Measurements from ENCODE around the gene DEDD2. TPM values are rescaled to one million over a fixed set of nuclear protein-coding genes. Genes with fewer than 3 reads are reported as not detected.

Gene DEDD2
- total RNA-seq, 1 experiment from 2014 or later = 45.6 TPM

- Histone ChIP-seq H3K36me3 (ENCODE audit: low read depth) (peaks cover 14% of the 10 kb centered on the region), H3K27me3 (ENCODE audit: insufficient read depth, low read depth) (no peaks in the 10 kb centered on the region), H2AFZ (peak overlapping the region; percentile 81), H3K4me1 (replicated peaks; ENCODE audit: insufficient read depth) (peaks cover 39% of the 10 kb centered on the region), H3K79me2 (ENCODE audit: low read depth) (peaks cover 89% of the 10 kb centered on the region), H4K20me1 (ENCODE audit: insufficient read depth) (peaks cover 32% of the 10 kb centered on the region), H3F3A (ENCODE audit: insufficient read depth, low read depth) (peaks cover 10% of the 10 kb centered on the region; the same call in 1 of the 2 replicates), H3K9me2 (ENCODE audit: insufficient read depth) (no peaks in the 10 kb centered on the region), H3K4me2 (peak overlapping the region; percentile 89), H3K27ac (peak overlapping the region; percentile 61), H3K4me3 (peak overlapping the region; percentile 75), H3K9me3 (ENCODE audit: insufficient read depth, low read depth) (no peaks in the 10 kb centered on the region)
- BruUV-seq (replicated peaks) = TSS peak; percentile 20
- CTCF ChIA-PET = interaction anchor here (0.6 kb wide), 1 partner anchor 8 kb away, joined by 3 read pairs; no protein-coding TSS in a partner anchor
- DNase-seq = peak; percentile 40 to 45
- POLR2A ChIA-PET (ENCODE audit: unreplicated experiment) = interaction anchor here (0.9 kb wide), 1 partner anchor 9 kb away, joined by 3 read pairs; no protein-coding TSS in a partner anchor
- intact Hi-C loops (cut with micrococcal nuclease; ENCODE audit: unreplicated experiment) = loop anchor here (1.0 to 5.0 kb wide), 2 partner anchors 10 to 65 kb away; no protein-coding TSS in a partner anchor
- TF ChIP-seq CTCF (conservative IDR thresholded peaks at IDR 0.05) = no peak
- no peak for TF ChIP-seq EZH2 (IDR thresholded peaks at IDR 0.05; ENCODE audit: low read depth)
These were observed 591 bp downstream of the DEDD2 start for GRCh38 chr19:42216653-42217519.

- CTCF ChIA-PET = no interaction called here
- peaks cover 88% of the 10 kb centered on the region for H3K79me2 ChIP-seq (ENCODE audit: low read depth)
- H3K9me3 ChIP-seq (ENCODE audit: insufficient read depth, low read depth) = no peaks in the 10 kb centered on the region
- intact Hi-C loops (cut with micrococcal nuclease; ENCODE audit: unreplicated experiment) = loop anchor here (2.0 to 5.0 kb wide), 2 partner anchors 24 to 67 kb away; no protein-coding TSS in a partner anchor
- peaks cover 20% of the 10 kb centered on the region; the same call in 1 of the 2 replicates for H3F3A ChIP-seq (ENCODE audit: insufficient read depth, low read depth)
- H3K4me2 ChIP-seq = peak overlapping the region; percentile 89
- H3K27ac ChIP-seq = no peak overlapping the region
- H3K4me1 ChIP-seq (replicated peaks; ENCODE audit: insufficient read depth) = peaks cover 40% of the 10 kb centered on the region
- H2AFZ ChIP-seq = no peak overlapping the region
- peaks cover 25% of the 10 kb centered on the region for H3K36me3 ChIP-seq (ENCODE audit: low read depth)
- POLR2A ChIA-PET (ENCODE audit: unreplicated experiment) = interaction anchor here (0.7 kb wide), 1 partner anchor 139 kb away, joined by 5 read pairs; the partner anchor contains the start of gene ZNF574
- BruUV-seq (replicated peaks) = no TSS peak
- no peaks in the 10 kb centered on the region for H3K9me2 ChIP-seq (ENCODE audit: insufficient read depth)
- H3K4me3 ChIP-seq = peak overlapping the region; percentile 75; the same call in 1 of the 2 replicates
- no peak for DNase-seq
- peaks cover 32% of the 10 kb centered on the region for H4K20me1 ChIP-seq (ENCODE audit: insufficient read depth)
- H3K27me3 ChIP-seq (ENCODE audit: insufficient read depth, low read depth) = no peaks in the 10 kb centered on the region
- TF ChIP-seq EZH2 (IDR thresholded peaks at IDR 0.05; ENCODE audit: low read depth) (no peak), CTCF (conservative IDR thresholded peaks at IDR 0.05) (no peak)
These were observed 2.5 kb downstream of the DEDD2 start for GRCh38 chr19:42214810-42215485.

GRCh38 chr19:42212886-42213285, 4.6 kb downstream of the DEDD2 start:
- no peaks in the 10 kb centered on the region for H3K9me2 ChIP-seq (ENCODE audit: insufficient read depth)
- H3K36me3 ChIP-seq (ENCODE audit: low read depth) = peaks cover 42% of the 10 kb centered on the region
- ChIA-PET POLR2A (ENCODE audit: unreplicated experiment) (no interaction called here), CTCF (interaction anchor here (0.6 kb wide), 2 partner anchors 78 to 588 kb away, joined by 3 to 21 read pairs; no protein-coding TSS in a partner anchor)
- H3K4me2 ChIP-seq = no peak overlapping the region
- H3K4me3 ChIP-seq = no peak overlapping the region
- BruUV-seq (replicated peaks) = no TSS peak
- H3F3A ChIP-seq (ENCODE audit: insufficient read depth, low read depth) = peaks cover 35% of the 10 kb centered on the region
- intact Hi-C loops (cut with micrococcal nuclease; ENCODE audit: unreplicated experiment) = no loop called here
- no peak overlapping the region for H2AFZ ChIP-seq
- peaks cover 32% of the 10 kb centered on the region for H4K20me1 ChIP-seq (ENCODE audit: insufficient read depth)
- TF ChIP-seq CTCF (conservative IDR thresholded peaks at IDR 0.05) (no peak), EZH2 (IDR thresholded peaks at IDR 0.05; ENCODE audit: low read depth) (no peak)
- H3K9me3 ChIP-seq (ENCODE audit: insufficient read depth, low read depth) = no peaks in the 10 kb centered on the region
- peaks cover 92% of the 10 kb centered on the region for H3K79me2 ChIP-seq (ENCODE audit: low read depth)
- no peak for DNase-seq
- peaks cover 45% of the 10 kb centered on the region for H3K4me1 ChIP-seq (replicated peaks; ENCODE audit: insufficient read depth)
- H3K27ac ChIP-seq = no peak overlapping the region
- H3K27me3 ChIP-seq (ENCODE audit: insufficient read depth, low read depth) = no peaks in the 10 kb centered on the region
